Left renal cortex interstitium (tissue), 4 donors: Measurements from ENCODE around the gene ELOVL6. TPM values are rescaled to one million over a fixed set of nuclear protein-coding genes. Genes with fewer than 3 reads are reported as not detected.

Experiments used
- DNase-seq, 4 donors: peaks; one replicate each; pipeline ENCODE4 v3.0.0-alpha.2; 2013; ENCODE audit warnings: low read depth in 4 of 4, low spot score in 2 of 4, missing footprints in 1 of 4
- polyA plus RNA-seq, 4 donors: library from polyadenylated mRNA; unstranded; fragments of 120-200 nt; gene quantifications; one replicate each; pipeline ENCODE4 v1.2.1, GENCODE V29; 2013; ENCODE audit not compliant: insufficient read length in 4 of 4

ELOVL6 gene
- polyA plus RNA-seq, 4 donors: 27.3 to 33.2 (median 30.5) TPM

- DNase-seq: no peak
Measured at GRCh38 chr4:110003401-110004187, 194.8 kb downstream of the ELOVL6 start.

- no peak for DNase-seq
Measured at GRCh38 chr4:110002326-110002725, 196.1 kb downstream of the ELOVL6 start.

GRCh38 chr4:109999585-109999912 is 198.9 kb downstream of the ELOVL6 start:
- DNase-seq: no peak

GRCh38 chr4:109998867-109999584 is 199.4 kb downstream of the ELOVL6 start:
- peak in 3 of 4 donors; percentile 34 to 72 (median 62) for DNase-seq

GRCh38 chr4:109996526-109996925 is 201.9 kb downstream of the ELOVL6 start:
- no peak for DNase-seq
